PC-3 (cell line): ENCODE results near the gene DGCR2. TPM values are rescaled to one million over a fixed set of nuclear protein-coding genes. Genes with fewer than 3 reads are reported as not detected.

Experiments used
- ATAC-seq: fragments of 200-7000 bp; cut with Tn5 transposase; 2 replicates; pipeline ENCODE4 v1.9.1; 2020; ENCODE audit warnings: mild to moderate bottlenecking, moderate library complexity
- BruUV-seq: library from RNA; stranded (reverse); fragments of 400-500 nt; replicated peaks from 2 replicates; lab custom pipeline; 2021; lab: Mats Ljungman, UMichigan
- CTCF ChIA-PET: fragments of 300-600 bp; sonication (Branson Sonifier 250); formaldehyde crosslinking; loops from one replicate; lab custom pipeline; 2022; ENCODE audit warnings: antibody characterized with exemption; lab: Charles Lee
- POLR2A ChIA-PET: fragments of 300-600 bp; sonication (Branson Sonifier 250); formaldehyde crosslinking; loops from one replicate; lab custom pipeline; 2022; ENCODE audit warnings: antibody characterized with exemption; ENCODE audit not compliant: unreplicated experiment; lab: Charles Lee
- DNase-seq: peaks from one replicate; pipeline ENCODE4 v3.0.0-alpha.2; 2015
- H2AFZ ChIP-seq: fragments of 300-600 bp; sonication (generic); 2 replicates; pipeline ENCODE4 v1.6.0; 2016; ENCODE audit warnings: antibody characterized with exemption, low read length
- H3F3A ChIP-seq: fragments of 300-600 bp; sonication (generic); one replicate; pipeline ENCODE4 v1.6.0; 2017; ENCODE audit warnings: antibody characterized with exemption, low read length, control low read depth, mild to moderate bottlenecking; ENCODE audit not compliant: unreplicated experiment
- H3K27ac ChIP-seq: fragments of 300-600 bp; sonication (generic); 2 replicates; pipeline ENCODE4 v1.5.1; 2016; ENCODE audit warnings: mild to moderate bottlenecking, low read length
- H3K27me3 ChIP-seq: fragments of 300-600 bp; sonication (generic); 2 replicates; pipeline ENCODE4 v1.6.1; 2016; ENCODE audit warnings: low read length, mixed read lengths
- H3K36me3 ChIP-seq: fragments of 300-600 bp; sonication (generic); 2 replicates; pipeline ENCODE4 v1.6.1; 2016; ENCODE audit warnings: low read depth, mixed run types, low read length, mixed read lengths
- H3K4me1 ChIP-seq: fragments of 300-600 bp; sonication (generic); 2 replicates; pipeline ENCODE4 v1.5.1; 2016; ENCODE audit warnings: low read length; ENCODE audit not compliant: insufficient read depth
- H3K4me2 ChIP-seq: fragments of 300-600 bp; sonication (generic); 2 replicates; pipeline ENCODE4 v1.6.0; 2016; ENCODE audit warnings: low read length
- H3K4me3 ChIP-seq: fragments of 300-600 bp; sonication (generic); 2 replicates; pipeline ENCODE4 v1.5.1; 2016; ENCODE audit warnings: mild to moderate bottlenecking, low read length, mixed read lengths
- H3K79me2 ChIP-seq: fragments of 300-600 bp; sonication (generic); 2 replicates; pipeline ENCODE4 v1.6.1; 2017; ENCODE audit warnings: low read length, mixed read lengths
- H3K9ac ChIP-seq: fragments of 300-600 bp; sonication (generic); 2 replicates; pipeline ENCODE4 v1.6.0; 2016; ENCODE audit warnings: mild to moderate bottlenecking, low read length
- H3K9me2 ChIP-seq: fragments of 300-600 bp; sonication (generic); replicated peaks from 2 replicates; pipeline ENCODE4 v1.6.1; 2016; ENCODE audit warnings: mixed run types, low read length, mixed read lengths
- H3K9me3 ChIP-seq: fragments of 300-600 bp; sonication (generic); 2 replicates; pipeline ENCODE4 v1.6.1; 2016; ENCODE audit warnings: low read length, mixed read lengths
- H4K20me1 ChIP-seq: fragments of 300-600 bp; sonication (generic); 2 replicates; pipeline ENCODE4 v1.6.1; 2016; ENCODE audit warnings: low read length, mixed read lengths
- CTCF ChIP-seq: fragments of 300-600 bp; sonication (generic); conservative IDR thresholded peaks from 2 replicates; pipeline ENCODE4 v1.5.1; 2017; ENCODE audit warnings: antibody characterized with exemption, low read depth, mild to moderate bottlenecking, low read length
- EZH2 ChIP-seq: fragments of 300-600 bp; sonication (generic); IDR thresholded peaks from one replicate; pipeline ENCODE4 v1.6.1; 2017; ENCODE audit warnings: antibody characterized with exemption, mild to moderate bottlenecking, low read length; ENCODE audit not compliant: unreplicated experiment
- EZH2phosphoT487 ChIP-seq: fragments of 300-600 bp; sonication (generic); IDR thresholded peaks from 2 replicates; pipeline ENCODE4 v1.6.1; 2018; ENCODE audit warnings: mild to moderate bottlenecking, antibody characterized with exemption, low read length, borderline replicate concordance
- intact Hi-C: fragments of 100-400 bp; cut with micrococcal nuclease; formaldehyde crosslinking; loops from 2 replicates; pipeline ENCODE4 v1.9.0; 2023
- total RNA-seq: library from RNA; depleted of rRNA; stranded (reverse); fragments of >200 nt; gene quantifications from 2 replicates; pipeline ENCODE4 v1.2.3, GENCODE V29; 2014

DGCR2 gene
- total RNA-seq, 1 experiment from 2014 or later, result 36.1 TPM

- Histone ChIP-seq H3K4me1 (no peaks in the 10 kb centered on the region), H3K9me3 (no peaks in the 10 kb centered on the region), H3K4me2 (no peak overlapping the region), H3K79me2 (no peaks in the 10 kb centered on the region), H3K27me3 (peaks cover 22% of the 10 kb centered on the region; the same call in 1 of the 2 replicates), H3F3A (no peaks in the 10 kb centered on the region), H3K36me3 (no peaks in the 10 kb centered on the region), H3K9ac (no peak overlapping the region), H4K20me1 (no peaks in the 10 kb centered on the region), H3K4me3 (no peak overlapping the region), H3K9me2 (no peaks in the 10 kb centered on the region), H2AFZ (no peak overlapping the region), H3K27ac (no peak overlapping the region)
- ChIA-PET POLR2A (no interaction called here), CTCF (no interaction called here)
- ATAC-seq (no peak), DNase-seq (no peak)
- intact Hi-C loops, result no loop called here
- BruUV-seq, result no TSS peak
- no peak for TF ChIP-seq CTCF
- no peak for TF ChIP-seq EZH2phosphoT487
- no peak for TF ChIP-seq EZH2
These were observed 122.8 kb downstream of the DGCR2 start for GRCh38 chr22:18999416-18999815.

GRCh38 chr22:18999008-18999407 is 123.2 kb downstream of the DGCR2 start:
- Histone ChIP-seq H3K9me3 (no peaks in the 10 kb centered on the region), H3K27ac (no peak overlapping the region), H4K20me1 (no peaks in the 10 kb centered on the region), H3K9ac (no peak overlapping the region), H2AFZ (no peak overlapping the region), H3K36me3 (no peaks in the 10 kb centered on the region), H3K79me2 (no peaks in the 10 kb centered on the region), H3K9me2 (no peaks in the 10 kb centered on the region), H3K4me3 (no peak overlapping the region), H3K27me3 (peaks cover 18% of the 10 kb centered on the region; the same call in 1 of the 2 replicates), H3F3A (no peaks in the 10 kb centered on the region), H3K4me2 (no peak overlapping the region), H3K4me1 (no peaks in the 10 kb centered on the region)
- POLR2A ChIA-PET, result no interaction called here
- ATAC-seq (no peak), DNase-seq (no peak)
- no TSS peak for BruUV-seq
- CTCF ChIA-PET, result no interaction called here
- intact Hi-C loops, result no loop called here
- TF ChIP-seq CTCF, result peak; percentile 48; the same call in 1 of the 2 replicates
- TF ChIP-seq EZH2phosphoT487, result no peak

- Histone ChIP-seq H3K79me2 (no peaks in the 10 kb centered on the region), H3K27me3 (0 out of 2 replicates have a peak, but pooled peaks cover 7% of the 10 kb centered on the region), H3K9ac (no peak overlapping the region), H3K4me3 (no peak overlapping the region), H3K9me3 (no peaks in the 10 kb centered on the region), H3K27ac (no peak overlapping the region), H4K20me1 (no peaks in the 10 kb centered on the region), H3K4me2 (no peak overlapping the region), H3F3A (no peaks in the 10 kb centered on the region), H3K9me2 (no peaks in the 10 kb centered on the region), H3K36me3 (no peaks in the 10 kb centered on the region), H2AFZ (no peak overlapping the region), H3K4me1 (no peaks in the 10 kb centered on the region)
- TF ChIP-seq EZH2phosphoT487 (no peak), CTCF (no peak), EZH2 (no peak)
- no TSS peak for BruUV-seq
- CTCF ChIA-PET, result no interaction called here
- intact Hi-C loops, result no loop called here
- POLR2A ChIA-PET, result no interaction called here
- DNase-seq (no peak), ATAC-seq (no peak)
These were observed 124.3 kb downstream of the DGCR2 start for GRCh38 chr22:18997925-18998315.
